OCI-LY7 (cell line): Measurements from ENCODE around the gene ZNF792. TPM values are rescaled to one million over a fixed set of nuclear protein-coding genes. Genes with fewer than 3 reads are reported as not detected.
A peak's percentile ranks its signal among the peaks of the same experiment; 100 is the strongest.

ENCODE experiments used
- BruUV-seq: library from RNA; stranded (reverse); fragments of 400-500 nt; replicated peaks from 2 replicates; lab custom pipeline; 2021; lab: Mats Ljungman, UMichigan
- CTCF ChIA-PET: fragments of 300-600 bp; sonication (Branson Sonifier 250); formaldehyde crosslinking; loops from one replicate; lab custom pipeline; 2022; ENCODE audit warnings: antibody characterized with exemption; ENCODE audit not compliant: unreplicated experiment; lab: Charles Lee
- POLR2A ChIA-PET: fragments of 300-600 bp; sonication (Branson Sonifier 250); formaldehyde crosslinking; loops from one replicate; lab custom pipeline; 2022; ENCODE audit warnings: antibody characterized with exemption; lab: Charles Lee
- DNase-seq: peaks from one replicate; pipeline ENCODE4 v3.0.0-alpha.2; 2015; ENCODE audit warnings: low spot score
- H2AFZ ChIP-seq: fragments of 200-600 bp; sonication (generic), shearing (Covaris generic); 2 replicates; pipeline ENCODE4 v1.6.1; 2014; ENCODE audit warnings: mild to moderate bottlenecking, antibody characterized with exemption, low read length, moderate library complexity
- H3K27ac ChIP-seq: fragments of 200-600 bp; sonication (generic); 2 replicates; pipeline ENCODE4 v1.5.1; 2014; ENCODE audit warnings: mixed run types, low read depth, mild to moderate bottlenecking, moderate library complexity, low read length, inconsistent platforms; ENCODE audit not compliant: poor library complexity, severe bottlenecking
- H3K36me3 ChIP-seq: fragments of 200-600 bp; sonication (generic); 2 replicates; pipeline ENCODE4 v1.6.1; 2014; ENCODE audit warnings: mild to moderate bottlenecking, antibody characterized with exemption, low read length, moderate library complexity, mixed read lengths; ENCODE audit not compliant: insufficient read depth
- H3K4me1 ChIP-seq: fragments of 200-600 bp; sonication (generic); 2 replicates; pipeline ENCODE4 v1.5.1; 2014; ENCODE audit warnings: mild to moderate bottlenecking, low read length; ENCODE audit not compliant: insufficient read depth, poor library complexity, severe bottlenecking
- H3K4me2 ChIP-seq: fragments of 200-600 bp; sonication (generic); 2 replicates; pipeline ENCODE4 v1.6.1; 2014; ENCODE audit warnings: mild to moderate bottlenecking, low read length
- H3K4me3 ChIP-seq: fragments of 200-600 bp; sonication (generic); 2 replicates; pipeline ENCODE4 v1.5.1; 2014; ENCODE audit warnings: mild to moderate bottlenecking, low read depth, low read length; ENCODE audit not compliant: poor library complexity, severe bottlenecking
- H3K79me2 ChIP-seq: fragments of 200-600 bp; sonication (generic); 2 replicates; pipeline ENCODE4 v1.6.1; 2016; ENCODE audit warnings: low read depth, mild to moderate bottlenecking, low read length, moderate library complexity, mixed read lengths; ENCODE audit not compliant: insufficient read depth
- H3K9me2 ChIP-seq: fragments of 200-600 bp; sonication (generic); 2 replicates; pipeline ENCODE4 v1.6.1; 2016; ENCODE audit warnings: mild to moderate bottlenecking, low read length, mixed read lengths; ENCODE audit not compliant: insufficient read depth
- H3K9me3 ChIP-seq: fragments of 200-600 bp; sonication (generic); 2 replicates; pipeline ENCODE4 v1.6.1; 2014; ENCODE audit warnings: mild to moderate bottlenecking, mixed run types, low read length, mixed read lengths
- H4K20me1 ChIP-seq: fragments of 200-600 bp; sonication (generic); 2 replicates; pipeline ENCODE4 v1.6.1; 2014; ENCODE audit warnings: mild to moderate bottlenecking, antibody characterized with exemption, low read length, moderate library complexity, mixed read lengths; ENCODE audit not compliant: insufficient read depth
- CTCF ChIP-seq: fragments of 200-600 bp; sonication (generic); conservative IDR thresholded peaks from 2 replicates; pipeline ENCODE4 v1.5.1; 2014; ENCODE audit warnings: mild to moderate bottlenecking, antibody characterized with exemption, low read length, moderate library complexity, mixed read lengths
- EZH2phosphoT487 ChIP-seq: fragments of 200-600 bp; sonication (generic); IDR thresholded peaks from 2 replicates; pipeline ENCODE4 v1.6.1; 2018; ENCODE audit warnings: low read depth, borderline replicate concordance, mild to moderate bottlenecking, mixed run types, antibody characterized with exemption, low read length, moderate library complexity, mixed read lengths
- intact Hi-C: fragments of 100-400 bp; cut with micrococcal nuclease; formaldehyde crosslinking; loops from one replicate; pipeline ENCODE4 v1.10.0; 2022; ENCODE audit not compliant: unreplicated experiment
- total RNA-seq, 2 experiments: library from RNA; depleted of rRNA in 1 of 2; stranded (reverse); fragments of >200 nt in 1 of 2; shearing (Covaris generic) in 1 of 2; gene quantifications; 2 replicates each; pipeline ENCODE4 v1.2.3, GENCODE V29; 2014 to 2022

ZNF792 gene
- total RNA-seq, 2 experiments from 2014 or later, result 8.0 to 9.5 TPM

- POLR2A ChIA-PET, result no interaction called here
- peaks cover 57% of the 10 kb centered on the region for H3K4me1 ChIP-seq
Measured at GRCh38 chr19:35002037-35002535, 38.1 kb upstream of the ZNF792 start.

GRCh38 chr19:35000647-35001501 is 36.8 kb upstream of the ZNF792 start:
- no TSS peak for BruUV-seq
- peaks cover 58% of the 10 kb centered on the region for H3K79me2 ChIP-seq

More at GRCh38 chr19:35002037-35002535, 38.1 kb upstream of the ZNF792 start:
- H2AFZ ChIP-seq, result no peak overlapping the region
- no peak for DNase-seq
- H3K79me2 ChIP-seq, result peaks cover 69% of the 10 kb centered on the region
- no peaks in the 10 kb centered on the region for H3K9me2 ChIP-seq
- CTCF ChIA-PET, result no interaction called here
- intact Hi-C loops, result loop anchor here (2.0 kb wide), 1 partner anchor 29 kb away; no protein-coding TSS in a partner anchor
- H3K4me2 ChIP-seq, result peak overlapping the region; percentile 95
- BruUV-seq, result no TSS peak
- peaks cover 56% of the 10 kb centered on the region for H3K36me3 ChIP-seq
- peak overlapping the region; percentile 88 for H3K27ac ChIP-seq
- H3K9me3 ChIP-seq, result no peaks in the 10 kb centered on the region
- TF ChIP-seq CTCF (no peak), EZH2phosphoT487 (no peak)
- peaks cover 10% of the 10 kb centered on the region; the same call in 1 of the 2 replicates for H4K20me1 ChIP-seq
- peak overlapping the region; percentile 73 for H3K4me3 ChIP-seq

More at GRCh38 chr19:35000647-35001501, 36.8 kb upstream of the ZNF792 start:
- Histone ChIP-seq H3K9me3 (no peaks in the 10 kb centered on the region), H3K4me2 (peak overlapping the region; percentile 95), H3K4me3 (peak overlapping the region; percentile 73), H3K27ac (peak overlapping the region; percentile 88), H4K20me1 (peaks cover 10% of the 10 kb centered on the region; the same call in 1 of the 2 replicates), H2AFZ (no peak overlapping the region), H3K4me1 (peaks cover 63% of the 10 kb centered on the region), H3K36me3 (peaks cover 44% of the 10 kb centered on the region), H3K9me2 (no peaks in the 10 kb centered on the region)
- POLR2A ChIA-PET, result interaction anchor here (0.5 to 0.7 kb wide), 3 partner anchors 235 to 459 kb away, joined by 3 to 4 read pairs (median 4); no protein-coding TSS in a partner anchor
- peak; percentile 89 for DNase-seq
- CTCF ChIA-PET, result no interaction called here
- intact Hi-C loops, result no loop called here
- TF ChIP-seq EZH2phosphoT487, result no peak
- TF ChIP-seq CTCF, result no peak
